ENCODE results near the gene SRF.

SRF gene

GRCh38 chr6:43181621-43181941 is 10.5 kb downstream of the SRF start:
- POLR2A ChIA-PET = interaction anchor here (1.0 kb wide), 1 partner anchor 10 kb away, joined by 3 read pairs; the partner anchor contains the start of gene SRF
- no peaks in the 10 kb centered on the region for H3K27me3 ChIP-seq (replicated peaks in 2 of 5; ENCODE audit: control insufficient read depth in 4 of 5, insufficient read depth in 5 of 5, low read length in 4 of 5)
- CTCF ChIA-PET = interaction anchor here (1.2 to 2.4 kb wide), 3 partner anchors 8 to 19 kb away, joined by 4 to 7 read pairs (median 6); no protein-coding TSS in a partner anchor
- H3K36me3 ChIP-seq (ENCODE audit: control insufficient read depth in 4 of 4, insufficient read depth in 4 of 4, low read length in 3 of 4) = peaks cover 5 to 51% (median 36%) of the 10 kb centered on the region in 4 experiments
- 72% methylated on average over 9 of the region's 9 CpGs for WGBS (ENCODE audit: insufficient coverage)
- no peaks in the 10 kb centered on the region for H3K9me3 ChIP-seq (ENCODE audit: control extremely low read depth in 1 of 5, control insufficient read depth in 4 of 5, insufficient read depth in 2 of 5, low read depth in 1 of 5, low read length in 4 of 5)
- peaks cover 0 to 21% (median 18%) of the 10 kb centered on the region in 4 experiments for H3K4me1 ChIP-seq (ENCODE audit: control extremely low read depth in 1 of 4, control insufficient read depth in 4 of 4, insufficient read depth in 4 of 4, low read length in 3 of 4)
- DNase-seq = no peak
- H3K4me3 ChIP-seq (ENCODE audit: control insufficient read depth in 1 of 7, extremely low read depth in 1 of 7, insufficient read depth in 4 of 7, low read depth in 2 of 7, low read length in 6 of 7) = peak overlapping the region in 6 of 7 experiments; percentile 72 to 95 (median 78)
- peak overlapping the region in 1 of 2 experiments; percentile 67 for H3K27ac ChIP-seq (ENCODE audit: insufficient read depth in 1 of 2, low read depth in 1 of 2, low read length in 2 of 2, poor library complexity in 1 of 2, severe bottlenecking in 2 of 2)

- Histone ChIP-seq H3K9me3 (ENCODE audit: control extremely low read depth in 1 of 5, control insufficient read depth in 4 of 5, insufficient read depth in 2 of 5, low read depth in 1 of 5, low read length in 4 of 5) (no peaks in the 10 kb centered on the region), H3K36me3 (ENCODE audit: control insufficient read depth in 4 of 4, insufficient read depth in 4 of 4, low read length in 3 of 4) (peaks cover 9 to 52% (median 40%) of the 10 kb centered on the region in 4 experiments), H3K4me3 (ENCODE audit: control insufficient read depth in 1 of 7, extremely low read depth in 1 of 7, insufficient read depth in 4 of 7, low read depth in 2 of 7, low read length in 6 of 7) (peak within 1 kb of the TSS; percentile 41 to 95 (median 76)), H3K4me1 (ENCODE audit: control extremely low read depth in 1 of 4, control insufficient read depth in 4 of 4, insufficient read depth in 4 of 4, low read length in 3 of 4) (peaks cover 0 to 21% (median 18%) of the 10 kb centered on the region in 4 experiments), H3K27me3 (replicated peaks in 2 of 5; ENCODE audit: control insufficient read depth in 4 of 5, insufficient read depth in 5 of 5, low read length in 4 of 5) (no peaks in the 10 kb centered on the region), H3K27ac (ENCODE audit: insufficient read depth in 1 of 2, low read depth in 1 of 2, low read length in 2 of 2, poor library complexity in 1 of 2, severe bottlenecking in 2 of 2) (peak within 1 kb of the TSS; percentile 9 to 67)
- CTCF ChIA-PET = interaction anchor here (1.0 to 2.4 kb wide), 5 partner anchors 9 to 48 kb away, joined by 3 to 7 read pairs (median 4); no protein-coding TSS in a partner anchor
- peak; percentile 67 to 84 (median 78) for DNase-seq
- POLR2A ChIA-PET = interaction anchor here (1.0 kb wide), 1 partner anchor 11 kb away, joined by 3 read pairs; the partner anchor contains the start of gene SRF
- 2% methylated on average over 47 of the region's 51 CpGs for WGBS (ENCODE audit: insufficient coverage)
Measured at GRCh38 chr6:43181942-43182860, 11.1 kb downstream of the SRF start, which contains the start of gene CUL9. CUL9 (plus strand) TSS chr6:43182196; CDS start chr6:43184311, 2,115 bp downstream.

GRCh38 chr6:43183441-43183840 is 12.4 kb downstream of the SRF start:
- Histone ChIP-seq H3K27me3 (replicated peaks in 2 of 5; ENCODE audit: control insufficient read depth in 4 of 5, insufficient read depth in 5 of 5, low read length in 4 of 5) (no peaks in the 10 kb centered on the region), H3K36me3 (ENCODE audit: control insufficient read depth in 4 of 4, insufficient read depth in 4 of 4, low read length in 3 of 4) (peaks cover 9 to 57% (median 46%) of the 10 kb centered on the region in 4 experiments), H3K27ac (ENCODE audit: insufficient read depth in 1 of 2, low read depth in 1 of 2, low read length in 2 of 2, poor library complexity in 1 of 2, severe bottlenecking in 2 of 2) (peak overlapping the region in 1 of 2 experiments; percentile 67), H3K4me1 (ENCODE audit: control extremely low read depth in 1 of 4, control insufficient read depth in 4 of 4, insufficient read depth in 4 of 4, low read length in 3 of 4) (peaks cover 0 to 21% (median 18%) of the 10 kb centered on the region in 4 experiments), H3K9me3 (ENCODE audit: control extremely low read depth in 1 of 5, control insufficient read depth in 4 of 5, insufficient read depth in 2 of 5, low read depth in 1 of 5, low read length in 4 of 5) (no peaks in the 10 kb centered on the region), H3K4me3 (ENCODE audit: control insufficient read depth in 1 of 7, extremely low read depth in 1 of 7, insufficient read depth in 4 of 7, low read depth in 2 of 7, low read length in 6 of 7) (peak overlapping the region in 2 of 7 experiments; percentile 72 to 95)
- ChIA-PET CTCF (interaction anchor here (1.0 to 2.4 kb wide), 4 partner anchors 10 to 36 kb away, joined by 3 to 8 read pairs (median 6); partner anchors contain the start of gene SRF), POLR2A (no interaction called here)
- DNase-seq = no peak
- WGBS (ENCODE audit: insufficient coverage) = 93% methylated on average over 1 of the region's 4 CpGs

GRCh38 chr6:43184268-43184985 is 13.4 kb downstream of the SRF start:
- peaks cover 8 to 50% (median 40%) of the 10 kb centered on the region in 4 experiments for H3K36me3 ChIP-seq (ENCODE audit: control insufficient read depth in 4 of 4, insufficient read depth in 4 of 4, low read length in 3 of 4)
- POLR2A ChIA-PET = no interaction called here
- H3K4me3 ChIP-seq (ENCODE audit: control insufficient read depth in 1 of 7, extremely low read depth in 1 of 7, insufficient read depth in 4 of 7, low read depth in 2 of 7, low read length in 6 of 7) = no peak overlapping the region
- no peak overlapping the region for H3K27ac ChIP-seq (ENCODE audit: insufficient read depth in 1 of 2, low read depth in 1 of 2, low read length in 2 of 2, poor library complexity in 1 of 2, severe bottlenecking in 2 of 2)
- DNase-seq = no peak
- H3K27me3 ChIP-seq (replicated peaks in 2 of 5; ENCODE audit: control insufficient read depth in 4 of 5, insufficient read depth in 5 of 5, low read length in 4 of 5) = no peaks in the 10 kb centered on the region
- WGBS (ENCODE audit: insufficient coverage) = 98% methylated on average over 19 of the region's 21 CpGs
- peaks cover 0 to 21% (median 18%) of the 10 kb centered on the region in 4 experiments for H3K4me1 ChIP-seq (ENCODE audit: control extremely low read depth in 1 of 4, control insufficient read depth in 4 of 4, insufficient read depth in 4 of 4, low read length in 3 of 4)
- CTCF ChIA-PET = interaction anchor here (0.6 to 1.6 kb wide), 3 partner anchors 13 to 321 kb away, joined by 3 to 8 read pairs (median 3); partner anchors contain the start of gene SRF
- H3K9me3 ChIP-seq (ENCODE audit: control extremely low read depth in 1 of 5, control insufficient read depth in 4 of 5, insufficient read depth in 2 of 5, low read depth in 1 of 5, low read length in 4 of 5) = no peaks in the 10 kb centered on the region

GRCh38 chr6:43185391-43185985 is 14.4 kb downstream of the SRF start:
- no peak for DNase-seq
- no peaks in the 10 kb centered on the region for H3K9me3 ChIP-seq (ENCODE audit: control extremely low read depth in 1 of 5, control insufficient read depth in 4 of 5, insufficient read depth in 2 of 5, low read depth in 1 of 5, low read length in 4 of 5)
- WGBS (ENCODE audit: insufficient coverage) = 100% methylated on average over 5 of the region's 5 CpGs
- no peak overlapping the region for H3K4me3 ChIP-seq (ENCODE audit: control insufficient read depth in 1 of 7, extremely low read depth in 1 of 7, insufficient read depth in 4 of 7, low read depth in 2 of 7, low read length in 6 of 7)
- ChIA-PET CTCF (interaction anchor here (0.6 to 1.5 kb wide), 3 partner anchors 16 to 320 kb away, joined by 3 read pairs; no protein-coding TSS in a partner anchor), POLR2A (no interaction called here)
- H3K27me3 ChIP-seq (replicated peaks in 2 of 5; ENCODE audit: control insufficient read depth in 4 of 5, insufficient read depth in 5 of 5, low read length in 4 of 5) = no peaks in the 10 kb centered on the region
- H3K4me1 ChIP-seq (ENCODE audit: control extremely low read depth in 1 of 4, control insufficient read depth in 4 of 4, insufficient read depth in 4 of 4, low read length in 3 of 4) = peaks cover 0 to 21% (median 18%) of the 10 kb centered on the region in 4 experiments
- peaks cover 8 to 52% (median 41%) of the 10 kb centered on the region in 4 experiments for H3K36me3 ChIP-seq (ENCODE audit: control insufficient read depth in 4 of 4, insufficient read depth in 4 of 4, low read length in 3 of 4)
- no peak overlapping the region for H3K27ac ChIP-seq (ENCODE audit: insufficient read depth in 1 of 2, low read depth in 1 of 2, low read length in 2 of 2, poor library complexity in 1 of 2, severe bottlenecking in 2 of 2)

GRCh38 chr6:43186019-43186418 is 14.9 kb downstream of the SRF start:
- peaks cover 0 to 21% (median 18%) of the 10 kb centered on the region in 4 experiments for H3K4me1 ChIP-seq (ENCODE audit: control extremely low read depth in 1 of 4, control insufficient read depth in 4 of 4, insufficient read depth in 4 of 4, low read length in 3 of 4)
- H3K27ac ChIP-seq (ENCODE audit: insufficient read depth in 1 of 2, low read depth in 1 of 2, low read length in 2 of 2, poor library complexity in 1 of 2, severe bottlenecking in 2 of 2) = no peak overlapping the region
- no peak overlapping the region for H3K4me3 ChIP-seq (ENCODE audit: control insufficient read depth in 1 of 7, extremely low read depth in 1 of 7, insufficient read depth in 4 of 7, low read depth in 2 of 7, low read length in 6 of 7)
- ChIA-PET CTCF (interaction anchor here (0.7 kb wide), 1 partner anchor 16 kb away, joined by 3 read pairs; no protein-coding TSS in a partner anchor), POLR2A (no interaction called here)
- 98% methylated on average over 9 of the region's 14 CpGs for WGBS (ENCODE audit: insufficient coverage)
- DNase-seq = no peak
- no peaks in the 10 kb centered on the region for H3K27me3 ChIP-seq (replicated peaks in 2 of 5; ENCODE audit: control insufficient read depth in 4 of 5, insufficient read depth in 5 of 5, low read length in 4 of 5)
- H3K9me3 ChIP-seq (ENCODE audit: control extremely low read depth in 1 of 5, control insufficient read depth in 4 of 5, insufficient read depth in 2 of 5, low read depth in 1 of 5, low read length in 4 of 5) = no peaks in the 10 kb centered on the region
- peaks cover 8 to 53% (median 38%) of the 10 kb centered on the region in 4 experiments for H3K36me3 ChIP-seq (ENCODE audit: control insufficient read depth in 4 of 4, insufficient read depth in 4 of 4, low read length in 3 of 4)

Measured in common myeloid progenitor, CD34-positive (primary cell).